NCI-H2196 treated with DMSO at 0.1 percent for 48 hours (cell line): ENCODE results near the gene TAAR5.
"Not testable (repeated sequence)": the region's sequence is repeated elsewhere in the genome, so short reads cannot be mapped to it uniquely, and the experiment has no call there.

Experiments used
- DNase-seq: peaks from one replicate; lab custom pipeline; 2025; ENCODE audit not compliant: unreplicated experiment; lab: John Stamatoyannopoulos, UW

Gene TAAR5, protein sequence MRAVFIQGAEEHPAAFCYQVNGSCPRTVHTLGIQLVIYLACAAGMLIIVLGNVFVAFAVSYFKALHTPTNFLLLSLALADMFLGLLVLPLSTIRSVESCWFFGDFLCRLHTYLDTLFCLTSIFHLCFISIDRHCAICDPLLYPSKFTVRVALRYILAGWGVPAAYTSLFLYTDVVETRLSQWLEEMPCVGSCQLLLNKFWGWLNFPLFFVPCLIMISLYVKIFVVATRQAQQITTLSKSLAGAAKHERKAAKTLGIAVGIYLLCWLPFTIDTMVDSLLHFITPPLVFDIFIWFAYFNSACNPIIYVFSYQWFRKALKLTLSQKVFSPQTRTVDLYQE

DNA sequence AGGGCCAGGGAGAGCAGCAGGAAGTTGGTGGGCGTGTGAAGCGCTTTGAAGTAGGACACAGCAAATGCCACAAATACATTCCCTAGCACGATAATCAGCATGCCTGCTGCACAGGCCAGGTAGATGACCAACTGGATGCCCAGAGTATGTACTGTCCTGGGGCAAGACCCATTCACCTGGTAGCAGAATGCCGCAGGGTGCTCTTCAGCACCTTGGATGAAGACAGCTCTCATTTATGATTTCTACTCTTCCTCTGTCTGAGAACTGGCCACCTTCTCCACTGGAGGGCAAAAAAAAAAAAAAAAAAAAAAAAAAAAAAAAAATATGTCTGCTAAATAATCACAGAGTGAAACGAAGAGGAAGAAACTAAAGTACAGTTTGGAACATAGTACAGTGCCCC, at the start of gene TAAR5:
Gene TAAR5, minus strand, starts transcription at position 288 of the 400 bp plus-strand sequence. Its CDS starts 55 bp downstream, at position 233.
- no peak for DNase-seq

DNA sequence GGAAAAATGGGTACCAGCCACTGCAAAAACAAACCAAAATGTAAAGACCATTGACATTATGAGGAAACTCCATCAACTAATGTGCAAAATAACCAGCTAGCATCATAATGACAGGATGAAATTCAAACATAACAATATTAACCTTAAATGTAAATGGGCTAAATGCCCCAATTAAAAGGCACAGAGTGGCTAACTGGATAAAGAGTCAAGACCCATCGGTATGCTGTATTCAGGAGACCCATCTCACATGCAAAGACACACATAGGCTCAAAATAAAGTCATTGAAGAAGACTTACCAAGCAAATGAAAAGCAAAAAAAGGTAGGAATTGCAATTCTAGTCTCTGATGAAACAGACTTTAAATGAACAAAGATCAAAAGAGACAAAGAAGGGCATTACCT, 47.6 kb upstream of the TAAR5 start:
- not testable (repeated sequence) for DNase-seq

DNA sequence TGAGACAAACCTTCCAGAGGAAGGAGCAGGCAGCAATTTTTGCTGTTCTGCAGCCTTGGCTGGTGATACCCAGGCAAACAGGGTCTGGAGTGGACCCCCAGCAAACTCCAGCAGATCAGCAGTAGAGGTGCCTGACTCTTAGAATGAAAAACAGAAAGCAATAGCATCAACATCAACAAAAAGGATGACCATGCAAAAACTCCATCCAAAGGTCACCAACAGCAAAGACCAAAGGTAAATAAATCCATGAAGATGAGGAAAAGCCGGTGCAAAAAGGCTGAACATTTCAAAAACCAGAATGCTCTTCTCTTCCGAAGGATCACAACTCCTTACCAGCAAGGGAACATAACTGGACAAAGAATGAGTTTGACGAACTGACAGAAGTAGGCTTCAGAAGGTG, 46.4 kb upstream of the TAAR5 start:
- DNase-seq = not testable (repeated sequence)

DNA sequence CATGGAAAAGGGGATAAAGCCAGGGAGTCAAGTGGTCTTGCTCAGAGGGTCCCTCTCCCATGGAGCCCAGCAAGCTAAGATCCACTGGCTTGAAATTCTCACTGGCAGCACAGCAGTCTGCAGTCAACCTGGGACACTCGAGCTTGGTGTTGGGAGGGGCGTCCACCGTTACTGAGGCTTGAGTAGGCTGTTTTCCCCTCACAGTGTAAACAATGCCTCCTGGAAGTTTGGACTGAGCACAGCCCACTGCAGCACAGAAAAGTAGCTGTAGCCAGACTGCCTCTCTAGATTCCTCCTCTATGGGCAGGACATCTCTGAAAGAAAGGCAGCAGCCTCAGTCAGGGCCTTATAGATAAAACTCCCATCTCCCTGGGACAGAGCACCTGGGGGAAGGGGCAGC, 45.7 kb upstream of the TAAR5 start:
- not testable (repeated sequence) for DNase-seq

DNA sequence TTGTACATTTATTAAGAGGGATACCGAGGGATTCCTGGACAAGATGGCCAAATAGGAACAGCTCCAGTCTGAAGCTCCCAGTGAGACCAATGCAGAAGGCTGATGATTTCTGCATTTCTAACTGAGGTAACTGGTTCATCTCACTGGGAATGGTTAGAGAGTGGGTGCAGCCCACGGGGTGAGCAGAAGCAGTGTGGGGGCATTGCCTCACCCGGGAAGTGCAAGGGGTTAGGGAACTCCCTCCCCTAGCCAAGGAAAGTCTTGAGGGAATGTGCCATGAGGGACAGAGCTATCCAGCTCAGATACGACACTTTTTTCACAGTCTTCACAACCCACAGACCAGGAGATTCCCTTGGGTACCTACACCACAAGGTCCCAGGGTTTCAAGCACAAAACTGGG, 45.3 kb upstream of the TAAR5 start:
- DNase-seq = no peak

DNA sequence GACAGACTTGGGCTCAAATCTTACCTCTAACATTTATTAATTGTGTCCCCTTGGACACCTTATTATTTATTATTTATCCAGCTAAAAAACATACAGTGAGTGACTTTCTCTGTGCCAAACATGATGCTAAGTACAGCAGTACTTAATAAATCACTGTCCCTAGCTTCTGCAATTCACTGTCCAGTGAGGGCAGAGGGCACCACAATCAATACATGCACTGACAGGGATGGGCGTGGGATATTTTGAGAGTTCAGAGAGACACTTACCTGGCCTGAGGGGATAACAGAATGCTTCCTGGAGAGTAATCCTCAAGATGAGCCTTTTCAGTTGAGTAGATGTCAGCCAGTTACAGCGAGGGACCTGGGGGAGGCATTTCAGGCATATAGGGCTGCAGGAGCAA, 43.8 kb upstream of the TAAR5 start:
- DNase-seq = no peak

DNA sequence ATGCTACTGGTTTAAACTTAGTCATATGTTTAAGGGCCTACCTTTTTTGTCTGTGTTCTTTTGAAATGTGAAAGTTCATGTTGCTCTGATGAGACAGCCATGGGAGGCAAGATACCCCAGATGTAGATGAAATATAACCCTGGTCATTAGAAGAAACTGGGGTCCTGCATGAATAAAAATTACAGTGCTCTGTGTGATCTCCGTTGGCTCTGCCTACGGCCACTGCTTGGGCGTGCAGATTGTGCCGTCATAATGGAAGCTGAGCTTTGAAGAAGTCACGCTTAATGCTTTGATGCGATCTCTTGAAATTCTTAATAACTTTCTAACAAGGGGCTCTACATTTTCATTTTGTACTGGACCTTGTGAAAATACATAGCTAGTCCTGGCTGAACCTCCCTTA, 34.6 kb upstream of the TAAR5 start, which contains the start of gene TAAR2:
Gene TAAR2, minus strand, starts transcription at position 101 of the 400 bp plus-strand sequence. Its CDS starts 0 bp downstream, at position 101.
- no peak for DNase-seq

DNA sequence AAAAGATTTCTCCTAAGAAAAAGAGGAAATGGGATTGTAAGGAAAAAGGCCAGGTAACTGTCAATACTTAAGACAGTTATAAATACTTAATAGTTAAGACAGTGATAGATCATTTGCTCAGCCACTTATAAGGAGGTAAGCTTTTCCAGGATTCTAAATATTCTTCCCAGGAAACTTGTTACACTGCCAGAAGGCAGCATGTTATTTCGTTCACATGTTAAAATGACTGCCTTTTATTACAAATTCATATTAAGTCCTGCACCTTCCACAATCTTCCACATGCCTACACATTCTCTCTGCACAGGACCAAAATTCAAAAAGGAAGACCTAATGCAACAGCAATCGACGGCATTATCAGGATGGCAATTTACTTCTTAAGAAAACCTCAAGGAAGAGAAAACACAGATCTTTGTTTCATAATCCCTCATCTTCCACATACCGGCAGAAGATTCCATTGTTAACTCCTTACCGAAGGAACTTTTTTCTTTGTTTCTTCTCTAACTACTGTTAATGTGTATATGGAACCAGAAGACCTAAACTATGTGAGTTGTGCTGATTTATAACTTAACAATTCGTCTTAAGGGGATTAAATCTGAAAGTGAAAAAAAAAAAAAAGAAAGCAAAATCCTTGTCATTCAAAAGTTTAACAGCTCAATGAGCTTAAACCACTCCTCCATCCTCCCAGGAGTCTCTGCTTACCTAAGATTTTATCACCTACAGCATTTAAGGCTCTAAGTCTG, 33.7 kb upstream of the TAAR5 start:
- no peak for DNase-seq

DNA sequence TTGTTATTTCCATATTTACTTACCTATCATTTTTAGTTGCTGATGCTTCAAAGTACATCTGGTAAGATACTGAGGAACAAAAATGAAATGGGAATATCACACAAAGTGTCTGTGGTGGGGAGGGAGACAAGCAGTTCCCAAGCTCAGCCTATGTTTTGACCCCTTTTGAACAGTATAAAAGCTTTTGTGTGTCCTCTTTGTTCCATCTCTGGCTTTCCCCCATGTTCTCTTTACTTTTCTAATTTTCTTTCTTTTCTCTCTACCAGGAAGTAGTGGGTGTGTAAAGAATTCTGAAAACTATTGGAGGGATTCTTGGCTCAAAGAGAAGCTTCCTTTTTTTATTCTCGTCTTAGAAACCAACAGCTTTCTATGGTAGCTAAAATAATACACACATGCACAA, 27.1 kb upstream of the TAAR5 start:
- no peak for DNase-seq

DNA sequence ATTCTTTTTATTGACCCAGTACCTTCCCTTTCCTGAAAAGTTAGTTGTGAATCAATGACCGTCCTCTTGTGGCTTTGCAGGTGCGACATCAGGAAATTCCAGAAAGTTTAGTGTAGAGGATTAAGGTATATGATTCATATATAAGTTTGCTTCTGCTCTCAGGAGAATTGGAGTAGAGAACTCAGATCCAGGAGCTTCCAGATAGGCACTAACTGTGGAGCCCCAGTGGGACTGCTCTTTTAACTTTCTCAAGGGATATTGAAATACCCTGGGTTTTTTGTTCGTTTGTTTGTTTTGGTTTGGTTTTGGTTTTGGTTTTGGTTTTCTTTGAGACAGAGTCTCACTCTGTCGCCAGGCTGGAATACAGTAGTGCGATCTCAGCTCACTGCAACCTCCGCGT, 25.0 kb upstream of the TAAR5 start:
- DNase-seq = no peak

DNA sequence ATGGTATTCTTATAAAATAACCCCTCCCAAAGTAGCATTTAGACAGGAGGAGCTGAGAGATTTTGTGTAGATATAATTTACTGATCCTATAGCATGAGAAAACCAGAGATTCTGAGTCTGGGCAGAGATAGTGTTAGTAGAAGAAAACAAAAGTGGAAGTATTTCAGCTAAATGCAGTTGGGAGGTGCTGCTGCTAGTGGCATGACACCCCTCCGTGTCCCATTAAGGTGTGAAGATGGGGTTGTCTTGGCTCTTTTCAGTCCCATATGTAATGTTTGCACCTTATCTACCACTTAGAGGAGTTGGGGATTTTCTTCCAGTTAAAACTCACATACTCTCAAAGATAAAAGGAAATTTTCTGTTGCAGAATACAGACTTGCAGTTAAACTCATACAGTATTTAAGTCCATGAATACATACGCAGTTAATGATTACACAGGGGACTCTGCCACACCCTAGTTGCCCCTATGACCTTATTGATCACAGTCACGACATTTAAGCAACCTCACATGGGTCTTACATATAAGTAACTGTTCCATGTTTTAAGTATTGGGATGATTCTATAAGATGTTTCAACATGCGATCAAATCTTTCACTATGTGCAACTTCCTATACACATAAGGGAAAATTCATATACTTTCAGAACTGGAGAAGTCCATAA, 23.0 kb upstream of the TAAR5 start:
- DNase-seq = no peak

DNA sequence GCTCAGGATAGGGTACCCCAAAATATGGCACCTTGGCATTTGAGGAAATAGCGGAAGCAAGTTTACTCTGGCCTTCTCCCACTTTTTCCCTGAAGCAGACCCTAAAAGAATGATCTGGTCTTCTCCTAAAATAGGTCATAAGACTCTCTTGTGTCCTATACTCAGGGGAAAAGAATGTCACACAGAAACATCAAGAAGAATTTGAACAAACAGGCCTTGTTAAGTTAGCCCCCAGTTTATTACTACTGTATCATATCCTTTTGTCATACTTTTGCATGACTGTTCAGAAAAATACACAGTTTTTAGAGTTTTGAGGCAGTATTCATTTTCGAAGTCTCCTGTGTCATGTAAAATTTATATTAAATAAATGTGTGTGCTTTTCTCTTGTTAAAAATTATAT, 22.1 kb upstream of the TAAR5 start:
- DNase-seq = no peak

DNA sequence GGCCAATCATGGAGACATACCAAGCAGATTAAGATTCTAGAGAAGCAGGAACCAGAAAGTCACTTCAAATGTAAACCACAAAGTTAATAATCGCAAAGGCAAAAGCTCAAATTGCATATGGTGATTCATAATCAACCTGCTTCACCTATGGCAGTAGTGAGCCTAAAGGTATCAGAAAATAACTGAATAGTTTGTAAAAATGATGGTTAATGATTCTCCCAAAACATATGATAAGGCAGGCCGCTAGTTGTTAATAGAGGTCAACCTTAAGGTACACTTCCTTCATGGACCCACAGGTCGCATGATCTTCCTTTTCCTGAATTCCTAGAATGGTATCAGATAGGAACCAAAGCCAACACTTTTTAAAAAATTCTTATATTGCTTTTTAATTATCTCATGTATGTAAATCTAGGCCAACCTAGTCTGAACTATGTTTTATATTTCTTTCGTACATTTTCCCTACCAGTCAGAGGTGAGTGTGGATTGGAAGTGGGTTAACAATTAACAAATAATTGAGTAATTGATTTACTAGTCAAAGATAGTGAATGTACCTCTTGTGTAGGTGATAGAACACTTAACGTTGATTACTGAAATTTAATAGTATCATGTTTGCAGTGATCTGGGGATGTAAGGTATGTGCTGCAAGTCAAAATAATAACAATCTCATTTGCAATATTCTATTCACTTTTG, 18.1 kb upstream of the TAAR5 start:
- no peak for DNase-seq

DNA sequence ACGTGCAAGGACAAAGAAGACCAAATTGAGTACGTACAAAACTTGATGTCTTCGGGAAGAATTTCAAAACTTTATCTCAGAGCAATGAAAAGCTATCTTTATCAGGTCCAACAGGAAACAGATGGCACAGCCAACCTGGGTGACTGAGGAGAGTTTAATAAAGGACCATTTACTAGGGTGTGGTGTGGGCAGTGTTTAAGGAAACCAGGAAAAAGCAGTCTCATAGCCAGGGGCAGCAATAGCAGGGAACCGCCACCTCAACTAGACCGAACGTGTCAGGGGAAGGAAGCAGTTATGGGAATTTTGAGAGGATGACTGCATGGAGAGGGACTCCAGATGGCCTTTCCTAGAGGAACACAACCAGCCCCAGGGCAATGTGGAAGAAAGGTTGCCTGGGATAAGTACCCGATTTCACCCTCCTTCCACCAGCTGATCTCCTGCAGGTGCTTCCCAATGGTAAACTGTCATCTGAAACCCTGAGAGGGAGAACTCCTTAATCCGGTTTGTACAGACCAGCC, 15.2 kb upstream of the TAAR5 start:
- DNase-seq = no peak

DNA sequence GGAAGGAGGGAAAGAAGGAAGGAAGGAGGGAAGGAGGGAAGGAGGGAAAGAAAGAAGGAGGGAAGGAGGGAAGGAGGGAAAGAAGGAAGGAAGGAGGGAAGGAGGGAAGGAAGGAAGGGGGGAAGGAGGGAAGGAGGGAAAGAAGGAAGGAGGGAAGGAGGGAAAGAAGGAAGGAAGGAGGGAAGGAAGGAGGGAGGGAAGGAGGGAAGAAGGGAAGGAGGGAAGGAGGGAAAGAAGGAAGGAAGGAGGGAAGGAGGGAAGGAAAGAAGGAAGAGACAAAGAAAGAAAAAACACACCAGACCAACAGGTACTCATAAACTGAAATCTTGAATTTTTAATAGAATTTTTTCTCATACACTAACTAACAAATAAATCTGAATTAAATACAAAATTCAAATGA, 11.4 kb upstream of the TAAR5 start:
- DNase-seq = not testable (repeated sequence)

DNA sequence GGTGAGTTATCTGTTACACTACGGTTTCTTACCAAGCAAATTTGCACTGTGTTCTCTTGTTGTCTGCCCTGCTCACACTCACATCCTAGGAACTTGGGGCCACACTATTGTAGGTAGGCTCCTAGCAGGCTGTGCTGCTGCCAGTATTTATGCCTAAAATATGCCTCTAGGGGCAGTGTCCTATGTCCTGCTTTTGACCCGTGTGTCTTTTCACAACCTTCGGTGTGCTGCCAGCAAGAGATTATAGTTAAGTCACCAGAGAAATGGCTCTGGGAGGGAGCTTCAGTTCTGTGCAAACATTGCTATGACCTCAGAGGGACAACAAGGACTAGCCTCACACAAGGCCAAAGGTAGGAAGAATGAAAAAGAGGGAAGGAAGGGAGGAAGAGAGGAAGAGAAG, 8.9 kb upstream of the TAAR5 start:
- DNase-seq = no peak

DNA sequence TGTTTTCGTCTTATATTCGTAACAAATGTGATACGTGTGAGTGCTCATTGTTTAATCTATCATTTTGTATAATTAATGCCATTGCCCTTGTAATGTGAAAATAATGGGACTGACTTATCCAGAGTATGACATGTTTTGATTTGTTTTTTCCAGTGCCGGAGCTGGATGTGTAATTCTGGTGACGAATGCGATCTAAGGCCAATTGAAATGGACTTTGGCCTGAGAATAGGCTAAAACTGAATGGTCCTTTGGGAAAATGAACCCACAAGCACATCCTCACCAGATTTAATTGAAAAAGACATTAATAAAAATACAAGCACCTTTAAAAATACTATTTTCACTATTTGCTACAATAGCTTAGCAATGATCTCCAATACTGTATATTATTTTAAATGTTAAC, 6.7 kb upstream of the TAAR5 start:
- no peak for DNase-seq

DNA sequence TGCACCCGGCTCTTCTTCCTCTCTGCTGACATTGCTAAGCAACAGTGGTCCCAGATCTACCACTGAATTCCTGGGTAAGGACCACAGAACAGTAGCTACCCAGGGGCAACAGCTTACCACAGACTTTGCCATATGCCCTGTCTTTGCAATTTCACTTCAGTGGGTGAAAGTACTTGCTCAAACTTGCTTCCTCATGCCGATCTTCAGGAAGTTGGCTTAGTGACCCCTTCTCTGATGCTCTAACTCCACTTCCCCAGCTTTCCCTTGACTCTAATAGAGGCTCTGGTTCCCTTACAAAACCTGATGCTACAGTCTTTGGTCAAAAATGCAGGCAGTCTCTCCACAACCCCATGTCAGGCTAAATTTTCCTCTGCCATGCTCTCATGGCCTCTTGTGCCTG, 3.3 kb upstream of the TAAR5 start:
- DNase-seq = no peak

DNA sequence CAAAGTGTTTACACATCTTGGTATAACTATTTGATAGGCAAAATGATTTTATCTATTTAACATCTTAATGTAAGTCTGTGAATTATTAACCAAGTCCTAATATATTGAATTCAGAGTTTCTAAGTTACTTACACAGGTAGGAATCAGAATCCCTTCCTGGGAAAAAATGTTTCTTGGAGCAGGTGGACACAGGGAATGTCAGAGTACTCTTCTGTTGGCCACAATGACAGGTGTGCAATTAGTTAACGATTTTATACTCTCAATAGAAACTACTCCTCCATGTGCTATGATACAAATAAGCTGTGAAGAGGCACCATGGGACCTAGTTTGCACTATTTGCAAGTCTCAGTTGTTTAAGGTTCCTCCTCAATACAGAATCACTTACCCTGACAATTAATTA, 821 bp upstream of the TAAR5 start:
- DNase-seq = no peak

DNA sequence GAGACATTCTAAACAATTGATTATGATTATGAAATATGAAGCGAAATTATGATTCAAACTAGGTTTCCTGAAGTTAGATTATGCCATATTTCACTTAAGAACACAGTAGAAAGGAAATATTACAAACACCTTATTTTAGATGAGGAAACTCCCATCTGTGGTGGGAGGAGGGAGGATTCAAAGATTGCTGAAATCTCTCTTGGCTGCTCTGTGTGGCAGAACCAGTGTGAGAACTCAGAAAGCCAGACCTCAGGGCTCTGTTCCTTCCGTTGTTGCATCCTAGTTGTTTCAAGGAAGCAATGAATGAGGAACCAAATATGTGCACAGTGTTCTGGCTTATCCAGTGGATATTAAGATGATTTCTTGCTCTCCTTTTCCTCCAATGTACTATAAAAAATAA, 2.1 kb downstream of the TAAR5 start:
- DNase-seq = no peak

DNA sequence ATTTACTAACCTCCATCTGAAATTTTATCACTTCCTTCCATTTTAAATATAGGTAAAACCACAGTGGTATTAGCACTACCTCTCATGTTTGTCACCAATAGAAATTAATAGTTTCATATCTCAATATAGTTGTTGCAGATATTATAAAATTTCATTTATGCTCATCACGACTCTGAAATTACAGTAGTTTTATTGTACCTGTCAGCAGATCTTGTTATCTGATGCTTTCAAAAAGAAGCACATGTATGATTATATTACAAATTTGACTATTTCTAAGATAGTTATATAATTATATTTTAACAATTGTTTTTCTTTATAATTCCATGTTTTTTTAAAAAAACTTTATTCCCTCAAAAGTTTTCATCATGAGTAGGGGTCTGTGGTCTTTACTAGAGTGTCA, 4.8 kb downstream of the TAAR5 start:
- DNase-seq = no peak
